MCF 10A (cell line): ENCODE data around the gene TDRD10. TPM values are rescaled to one million over a fixed set of nuclear protein-coding genes. Genes with fewer than 3 reads are reported as not detected.

Experiments
- BruUV-seq: library from RNA; stranded (reverse); fragments of 400-500 nt; replicated peaks from 2 replicates; lab custom pipeline; 2021; lab: Mats Ljungman, UMichigan
- CTCF ChIA-PET: fragments of 300-600 bp; sonication (Branson Sonifier 250); formaldehyde crosslinking; extraction: SDS; loops from one replicate; lab custom pipeline; 2021; ENCODE audit warnings: antibody characterized with exemption, inconsistent platforms; lab: Yijun Ruan, JAX
- POLR2A ChIA-PET: fragments of 300-600, 350-650 bp; sonication (Branson Sonifier 250); formaldehyde crosslinking; extraction: SDS; loops from one replicate; lab custom pipeline; 2020; ENCODE audit warnings: antibody characterized with exemption, inconsistent platforms; lab: Yijun Ruan, JAX
- DNase-seq: peaks from one replicate; pipeline ENCODE4 v3.0.0-alpha.2; 2018; ENCODE audit not compliant: unreplicated experiment
- H3K27ac Mint-ChIP-seq: one replicate; pipeline ENCODE4 v1.8.0; 2022; ENCODE audit warnings: mild to moderate bottlenecking, low read depth, mixed read lengths; ENCODE audit not compliant: unreplicated experiment
- H3K27me3 Mint-ChIP-seq: one replicate; pipeline ENCODE4 v1.8.0; 2022; ENCODE audit warnings: mixed read lengths; ENCODE audit not compliant: insufficient read depth, unreplicated experiment
- H3K36me3 Mint-ChIP-seq: one replicate; pipeline ENCODE4 v1.8.0; 2022; ENCODE audit warnings: mild to moderate bottlenecking, moderate library complexity, mixed read lengths; ENCODE audit not compliant: insufficient read depth, unreplicated experiment
- H3K4me1 Mint-ChIP-seq: one replicate; pipeline ENCODE4 v1.8.0; 2022; ENCODE audit warnings: mixed read lengths; ENCODE audit not compliant: insufficient read depth, unreplicated experiment
- H3K4me3 Mint-ChIP-seq: one replicate; pipeline ENCODE4 v1.8.0; 2022; ENCODE audit warnings: mild to moderate bottlenecking, moderate library complexity, mixed read lengths; ENCODE audit not compliant: unreplicated experiment
- H3K9me3 Mint-ChIP-seq: one replicate; pipeline ENCODE4 v1.8.0; 2022; ENCODE audit warnings: mixed read lengths; ENCODE audit not compliant: unreplicated experiment
- intact Hi-C: fragments of 100-400 bp; cut with micrococcal nuclease; formaldehyde crosslinking; loops from 2 replicates; pipeline ENCODE4 v1.14.1; 2022
- total RNA-seq: library from RNA; stranded (reverse); gene quantifications from 2 replicates; pipeline ENCODE4 v1.2.3, GENCODE V29; 2022
- TF ChIP-seq, protein P1 (sequence below): fragments of 200-600 bp; IDR thresholded peaks from one replicate; pipeline ENCODE4 v1.8.0; 2022; ENCODE audit warnings: antibody characterized with exemption, mild to moderate bottlenecking; ENCODE audit not compliant: unreplicated experiment

The TDRD10 gene
- total RNA-seq, 1 experiment from 2014 or later, result not detected

DNA sequence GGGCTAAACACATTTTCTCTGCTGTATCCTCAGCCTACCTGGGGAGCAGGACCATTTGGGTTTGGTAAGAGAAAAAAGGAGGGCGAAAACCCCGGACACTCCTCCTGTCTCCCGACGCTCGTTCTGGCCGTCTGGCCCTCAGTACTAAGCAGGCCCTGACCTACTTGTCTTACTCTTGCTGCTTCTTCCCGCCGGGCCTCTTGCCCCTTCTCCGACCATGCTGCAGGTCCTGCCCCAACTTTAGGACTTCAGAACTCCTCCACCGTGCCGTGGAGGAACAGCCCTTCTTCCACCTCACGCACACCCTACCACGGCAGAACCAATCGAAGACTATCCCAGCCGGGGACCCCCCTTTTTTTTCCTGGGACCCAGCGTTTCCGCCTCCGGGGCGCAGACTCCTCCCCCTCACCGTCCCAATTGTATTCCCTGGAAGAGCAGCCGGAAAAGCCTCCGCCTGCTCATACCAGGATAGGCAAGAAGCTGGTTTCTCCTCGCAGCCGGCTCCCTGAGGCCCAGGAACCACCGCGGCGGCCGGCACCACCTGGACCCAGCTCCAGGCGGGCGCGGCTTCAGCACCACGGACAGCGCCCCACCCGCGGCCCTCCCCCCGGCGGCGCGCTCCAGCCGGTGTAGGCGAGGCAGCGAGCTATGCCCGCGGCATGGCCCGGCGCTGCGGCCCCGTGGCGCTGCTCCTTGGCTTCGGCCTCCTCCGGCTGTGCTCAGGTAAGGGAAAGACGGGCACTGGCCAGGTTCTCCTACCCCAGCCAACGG, 65.6 kb downstream of the TDRD10 start, which contains the start of gene CHRNB2:
CHRNB2 (plus strand) TSS at position 393 of the 771 bp plus-strand sequence; CDS start at position 660, 267 bp downstream.
- Mint-ChIP-seq H3K4me1 (peaks cover 11% of the 10 kb centered on the region), H3K27ac (no peak within 1 kb of the TSS), H3K27me3 (peaks cover 53% of the 10 kb centered on the region), H3K9me3 (no peaks in the 10 kb centered on the region), H3K36me3 (no peaks in the 10 kb centered on the region), H3K4me3 (peak within 1 kb of the TSS; percentile 52)
- CTCF ChIA-PET, result interaction anchor here (0.7 to 1.6 kb wide), 4 partner anchors 8 to 311 kb away, joined by 3 to 6 read pairs (median 4); no protein-coding TSS in a partner anchor
- intact Hi-C loops, result no loop called here
- POLR2A ChIA-PET, result interaction anchor here (0.9 to 2.0 kb wide), 5 partner anchors 8 to 371 kb away, joined by 3 to 8 read pairs (median 4); partner anchors contain the start of gene PMVK
- peak; percentile 66 for DNase-seq
- BruUV-seq, result no TSS peak
- TF ChIP-seq, protein P1, sequence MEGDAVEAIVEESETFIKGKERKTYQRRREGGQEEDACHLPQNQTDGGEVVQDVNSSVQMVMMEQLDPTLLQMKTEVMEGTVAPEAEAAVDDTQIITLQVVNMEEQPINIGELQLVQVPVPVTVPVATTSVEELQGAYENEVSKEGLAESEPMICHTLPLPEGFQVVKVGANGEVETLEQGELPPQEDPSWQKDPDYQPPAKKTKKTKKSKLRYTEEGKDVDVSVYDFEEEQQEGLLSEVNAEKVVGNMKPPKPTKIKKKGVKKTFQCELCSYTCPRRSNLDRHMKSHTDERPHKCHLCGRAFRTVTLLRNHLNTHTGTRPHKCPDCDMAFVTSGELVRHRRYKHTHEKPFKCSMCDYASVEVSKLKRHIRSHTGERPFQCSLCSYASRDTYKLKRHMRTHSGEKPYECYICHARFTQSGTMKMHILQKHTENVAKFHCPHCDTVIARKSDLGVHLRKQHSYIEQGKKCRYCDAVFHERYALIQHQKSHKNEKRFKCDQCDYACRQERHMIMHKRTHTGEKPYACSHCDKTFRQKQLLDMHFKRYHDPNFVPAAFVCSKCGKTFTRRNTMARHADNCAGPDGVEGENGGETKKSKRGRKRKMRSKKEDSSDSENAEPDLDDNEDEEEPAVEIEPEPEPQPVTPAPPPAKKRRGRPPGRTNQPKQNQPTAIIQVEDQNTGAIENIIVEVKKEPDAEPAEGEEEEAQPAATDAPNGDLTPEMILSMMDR, result no peak

DNA sequence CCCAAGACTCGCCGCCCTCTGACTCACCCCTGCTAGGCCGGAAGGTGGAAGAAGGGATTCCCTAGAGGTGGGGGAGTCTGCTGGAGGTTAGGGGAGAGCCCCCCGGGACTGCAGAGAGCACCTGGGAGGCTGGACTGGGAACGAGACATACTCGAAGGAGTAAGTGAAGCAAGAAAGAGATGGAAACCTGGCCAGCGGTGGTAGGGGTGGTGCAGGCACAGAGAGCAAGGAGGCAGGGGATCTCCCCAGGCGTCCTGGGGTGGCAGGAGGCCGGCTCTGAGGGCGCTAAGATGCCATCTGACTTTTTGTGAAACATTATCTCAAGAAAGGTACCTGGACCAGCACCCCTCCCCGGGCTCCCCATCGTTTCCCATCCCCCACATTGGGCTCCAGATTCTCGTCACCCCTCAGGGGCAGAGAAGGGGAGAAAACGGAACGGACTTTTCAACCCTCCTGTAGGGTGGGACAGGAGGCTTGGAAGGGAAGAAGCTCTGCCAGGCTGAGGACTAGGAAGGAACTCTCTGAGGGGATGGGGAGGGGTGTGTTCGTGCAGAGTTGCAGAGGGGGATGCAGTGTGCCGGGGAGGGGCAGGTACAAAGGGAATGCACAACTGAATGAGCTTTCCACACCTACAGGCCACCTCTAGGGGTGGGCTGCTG, 66.3 kb downstream of the TDRD10 start:
- no peak overlapping the region for H3K27ac Mint-ChIP-seq
- H3K4me1 Mint-ChIP-seq, result peaks cover 11% of the 10 kb centered on the region
- ChIA-PET POLR2A (interaction anchor here (0.9 to 2.0 kb wide), 5 partner anchors 9 to 370 kb away, joined by 3 to 8 read pairs (median 4); partner anchors contain the start of gene PMVK), CTCF (interaction anchor here (0.7 to 1.2 kb wide), 4 partner anchors 9 to 376 kb away, joined by 3 to 6 read pairs (median 3); no protein-coding TSS in a partner anchor)
- DNase-seq, result no peak
- H3K27me3 Mint-ChIP-seq, result peaks cover 54% of the 10 kb centered on the region
- H3K36me3 Mint-ChIP-seq, result no peaks in the 10 kb centered on the region
- H3K4me3 Mint-ChIP-seq, result peak overlapping the region; percentile 52
- H3K9me3 Mint-ChIP-seq, result no peaks in the 10 kb centered on the region
- BruUV-seq, result no TSS peak
- TF ChIP-seq, protein P1, result no peak
- intact Hi-C loops, result no loop called here

DNA sequence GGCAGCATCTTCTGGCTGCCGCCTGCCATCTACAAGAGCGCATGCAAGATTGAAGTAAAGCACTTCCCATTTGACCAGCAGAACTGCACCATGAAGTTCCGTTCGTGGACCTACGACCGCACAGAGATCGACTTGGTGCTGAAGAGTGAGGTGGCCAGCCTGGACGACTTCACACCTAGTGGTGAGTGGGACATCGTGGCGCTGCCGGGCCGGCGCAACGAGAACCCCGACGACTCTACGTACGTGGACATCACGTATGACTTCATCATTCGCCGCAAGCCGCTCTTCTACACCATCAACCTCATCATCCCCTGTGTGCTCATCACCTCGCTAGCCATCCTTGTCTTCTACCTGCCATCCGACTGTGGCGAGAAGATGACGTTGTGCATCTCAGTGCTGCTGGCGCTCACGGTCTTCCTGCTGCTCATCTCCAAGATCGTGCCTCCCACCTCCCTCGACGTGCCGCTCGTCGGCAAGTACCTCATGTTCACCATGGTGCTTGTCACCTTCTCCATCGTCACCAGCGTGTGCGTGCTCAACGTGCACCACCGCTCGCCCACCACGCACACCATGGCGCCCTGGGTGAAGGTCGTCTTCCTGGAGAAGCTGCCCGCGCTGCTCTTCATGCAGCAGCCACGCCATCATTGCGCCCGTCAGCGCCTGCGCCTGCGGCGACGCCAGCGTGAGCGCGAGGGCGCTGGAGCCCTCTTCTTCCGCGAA, 69.4 kb downstream of the TDRD10 start:
- Mint-ChIP-seq H3K4me3 (no peak overlapping the region), H3K27ac (no peak overlapping the region), H3K9me3 (no peaks in the 10 kb centered on the region), H3K36me3 (no peaks in the 10 kb centered on the region), H3K4me1 (peaks cover 20% of the 10 kb centered on the region), H3K27me3 (peaks cover 51% of the 10 kb centered on the region)
- BruUV-seq, result no TSS peak
- intact Hi-C loops, result no loop called here
- POLR2A ChIA-PET, result interaction anchor here (0.6 kb wide), 1 partner anchor 56 kb away, joined by 3 read pairs; no protein-coding TSS in a partner anchor
- TF ChIP-seq, protein P1, result no peak
- CTCF ChIA-PET, result no interaction called here
- DNase-seq, result no peak
